CD4-positive, alpha-beta T cell (primary cell): ENCODE measurements around the gene WDR37. TPM values are rescaled to one million over a fixed set of nuclear protein-coding genes. Genes with fewer than 3 reads are reported as not detected.
"Not testable (repeated sequence)": the region's sequence is repeated elsewhere in the genome, so short reads cannot be mapped to it uniquely, and the experiment has no call there.

Experiments used
- ATAC-seq: fragments of 200-7000 bp; cut with Tn5 transposase; one replicate; pipeline ENCODE4 v1.10.0; 2022; ENCODE audit warnings: mild to moderate bottlenecking; ENCODE audit not compliant: poor library complexity
- CTCF ChIA-PET: fragments of 350-600 bp; sonication (Branson Sonifier 250); formaldehyde crosslinking; loops from one replicate; lab custom pipeline; 2021; ENCODE audit warnings: antibody characterized with exemption, inconsistent platforms; lab: Charles Lee
- POLR2A ChIA-PET: fragments of 350-600 bp; sonication (Branson Sonifier 250); formaldehyde crosslinking; loops from one replicate; lab custom pipeline; 2021; ENCODE audit warnings: antibody characterized with exemption, inconsistent platforms; lab: Charles Lee
- DNase-seq, 14 experiments: peaks; one replicate each; pipeline ENCODE4 v3.0.0-alpha.2; 2013 to 2020; ENCODE audit warnings: mixed read lengths in 2 of 14
- H3K27ac ChIP-seq, 2 donors: one replicate each; pipeline versions ENCODE4 v1.5.1 to v1.7.0; 2013; ENCODE audit warnings: low read length in 2 of 2, low read depth in 1 of 2, mild to moderate bottlenecking in 1 of 2
- H3K27me3 ChIP-seq, 2 experiments: 1 replicate in 1 of 2; 2 replicates in 1 of 2; pipeline versions ENCODE4 v1.6.1 to v1.7.0; 2013; ENCODE audit warnings: low read length in 2 of 2, control low read depth in 1 of 2, mild to moderate bottlenecking in 1 of 2, moderate library complexity in 1 of 2; ENCODE audit not compliant: insufficient read depth in 2 of 2, control insufficient read depth in 1 of 2
- H3K36me3 ChIP-seq: one replicate; pipeline ENCODE4 v1.6.1; 2013; ENCODE audit warnings: low read length, control low read depth; ENCODE audit not compliant: insufficient read depth
- H3K4me1 ChIP-seq: one replicate; pipeline ENCODE4 v1.6.1; 2013; ENCODE audit warnings: low read length, control low read depth; ENCODE audit not compliant: insufficient read depth
- H3K4me3 ChIP-seq: one replicate; pipeline ENCODE4 v1.5.1; 2013; ENCODE audit warnings: mild to moderate bottlenecking, low read length, moderate library complexity
- H3K9me3 ChIP-seq, 2 experiments: 1 replicate in 1 of 2; 2 replicates in 1 of 2; pipeline versions ENCODE4 v1.6.1 to v1.7.0; 2013; ENCODE audit warnings: low read length in 2 of 2, mild to moderate bottlenecking in 2 of 2, control low read depth in 1 of 2, moderate library complexity in 1 of 2; ENCODE audit not compliant: control insufficient read depth in 1 of 2, insufficient read depth in 1 of 2
- H3K27ac Mint-ChIP-seq: one replicate; pipeline ENCODE4 v1.8.0; 2020; ENCODE audit warnings: mixed read lengths
- H3K27me3 Mint-ChIP-seq: one replicate; pipeline ENCODE4 v1.8.0; 2021; ENCODE audit warnings: mixed read lengths
- H3K36me3 Mint-ChIP-seq: one replicate; pipeline ENCODE4 v1.8.0; 2021; ENCODE audit warnings: low read depth, mixed read lengths
- H3K4me1 Mint-ChIP-seq: one replicate; pipeline ENCODE4 v1.8.0; 2021; ENCODE audit warnings: low read depth, mixed read lengths
- H3K4me3 Mint-ChIP-seq: one replicate; pipeline ENCODE4 v1.8.0; 2020; ENCODE audit warnings: mild to moderate bottlenecking, mixed read lengths
- H3K9me3 Mint-ChIP-seq: one replicate; pipeline ENCODE4 v1.8.0; 2020; ENCODE audit warnings: mixed read lengths
- intact Hi-C, 2 experiments: fragments of 100-400 bp; cut with DNase I in 1 of 2; cut with micrococcal nuclease in 1 of 2; formaldehyde crosslinking; loops; one replicate each; pipeline versions ENCODE4 v1.15.1 to v1.9.0; 2023 to 2025; cut with DNase I, micrococcal nuclease
- total RNA-seq, 174 experiments: library from RNA in 2 of 174; stranded (reverse) in 2 of 174; gene quantifications; one replicate each; pipeline ENCODE4 v1.2.3 and lab custom pipeline; 2021 to 2026
- TF ChIP-seq, protein P1 (sequence below): fragments of 200-600 bp; IDR thresholded peaks from one replicate; pipeline ENCODE4 v1.8.0; 2022; ENCODE audit warnings: antibody characterized with exemption, mild to moderate bottlenecking

The WDR37 gene
- total RNA-seq, 2 experiments from 2014 or later: 17.0 to 17.7 TPM

GRCh38 chr10:1116051-1116450 lies 59.9 kb downstream of the WDR37 start:
- Mint-ChIP-seq H3K4me1 (peaks cover 49% of the 10 kb centered on the region), H3K9me3 (no peaks in the 10 kb centered on the region), H3K27ac (peak overlapping the region; percentile 76), H3K27me3 (no peaks in the 10 kb centered on the region), H3K36me3 (peaks cover 94% of the 10 kb centered on the region), H3K4me3 (no peak overlapping the region)
- Histone ChIP-seq H3K27me3 (no peaks in the 10 kb centered on the region), H3K36me3 (peaks cover 81% of the 10 kb centered on the region), H3K27ac (no peak overlapping the region), H3K4me1 (peaks cover 19% of the 10 kb centered on the region), H3K4me3 (no peak overlapping the region), H3K9me3 (peaks cover 0 to 6% of the 10 kb centered on the region in 2 experiments)
- DNase-seq: no peak
- POLR2A ChIA-PET: no interaction called here
- CTCF ChIA-PET: no interaction called here
- TF ChIP-seq, protein P1, sequence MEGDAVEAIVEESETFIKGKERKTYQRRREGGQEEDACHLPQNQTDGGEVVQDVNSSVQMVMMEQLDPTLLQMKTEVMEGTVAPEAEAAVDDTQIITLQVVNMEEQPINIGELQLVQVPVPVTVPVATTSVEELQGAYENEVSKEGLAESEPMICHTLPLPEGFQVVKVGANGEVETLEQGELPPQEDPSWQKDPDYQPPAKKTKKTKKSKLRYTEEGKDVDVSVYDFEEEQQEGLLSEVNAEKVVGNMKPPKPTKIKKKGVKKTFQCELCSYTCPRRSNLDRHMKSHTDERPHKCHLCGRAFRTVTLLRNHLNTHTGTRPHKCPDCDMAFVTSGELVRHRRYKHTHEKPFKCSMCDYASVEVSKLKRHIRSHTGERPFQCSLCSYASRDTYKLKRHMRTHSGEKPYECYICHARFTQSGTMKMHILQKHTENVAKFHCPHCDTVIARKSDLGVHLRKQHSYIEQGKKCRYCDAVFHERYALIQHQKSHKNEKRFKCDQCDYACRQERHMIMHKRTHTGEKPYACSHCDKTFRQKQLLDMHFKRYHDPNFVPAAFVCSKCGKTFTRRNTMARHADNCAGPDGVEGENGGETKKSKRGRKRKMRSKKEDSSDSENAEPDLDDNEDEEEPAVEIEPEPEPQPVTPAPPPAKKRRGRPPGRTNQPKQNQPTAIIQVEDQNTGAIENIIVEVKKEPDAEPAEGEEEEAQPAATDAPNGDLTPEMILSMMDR: no peak
- no peak for ATAC-seq
- intact Hi-C loops: loop anchor here in 1 of 2 experiments (10.0 kb wide), 1 partner anchor 269 kb away; no protein-coding TSS in a partner anchor

GRCh38 chr10:1116696-1117280 lies 60.6 kb downstream of the WDR37 start:
- DNase-seq: no peak
- Mint-ChIP-seq H3K4me3 (no peak overlapping the region), H3K4me1 (peaks cover 41% of the 10 kb centered on the region), H3K36me3 (peaks cover 94% of the 10 kb centered on the region), H3K9me3 (no peaks in the 10 kb centered on the region), H3K27me3 (no peaks in the 10 kb centered on the region), H3K27ac (peak overlapping the region; percentile 76)
- no peak for ATAC-seq
- intact Hi-C loops: loop anchor here in 1 of 2 experiments (10.0 kb wide), 1 partner anchor 268 kb away; no protein-coding TSS in a partner anchor
- H3K4me3 ChIP-seq: no peak overlapping the region
- CTCF ChIA-PET: no interaction called here
- peaks cover 19% of the 10 kb centered on the region for H3K4me1 ChIP-seq
- H3K9me3 ChIP-seq: peaks cover 0 to 6% of the 10 kb centered on the region in 2 experiments
- peaks cover 83% of the 10 kb centered on the region for H3K36me3 ChIP-seq
- H3K27ac ChIP-seq: no peak overlapping the region
- POLR2A ChIA-PET: no interaction called here
- H3K27me3 ChIP-seq: no peaks in the 10 kb centered on the region
- TF ChIP-seq, protein P1: no peak

GRCh38 chr10:1117651-1118050 lies 61.5 kb downstream of the WDR37 start:
- Histone ChIP-seq H3K27ac (peak overlapping the region; percentile 45 to 52), H3K9me3 (peaks cover 0 to 6% of the 10 kb centered on the region in 2 experiments), H3K36me3 (peaks cover 84% of the 10 kb centered on the region), H3K27me3 (no peaks in the 10 kb centered on the region), H3K4me1 (peaks cover 23% of the 10 kb centered on the region), H3K4me3 (no peak overlapping the region)
- Mint-ChIP-seq H3K27me3 (no peaks in the 10 kb centered on the region), H3K9me3 (no peaks in the 10 kb centered on the region), H3K36me3 (peaks cover 94% of the 10 kb centered on the region), H3K4me1 (peaks cover 42% of the 10 kb centered on the region), H3K4me3 (no peak overlapping the region), H3K27ac (peak overlapping the region; percentile 76)
- DNase-seq: peak in 4 of 14 experiments; percentile 12 to 44 (median 20)
- CTCF ChIA-PET: no interaction called here
- intact Hi-C loops: loop anchor here in 1 of 2 experiments (10.0 kb wide), 1 partner anchor 267 kb away; no protein-coding TSS in a partner anchor
- POLR2A ChIA-PET: no interaction called here
- ATAC-seq: no peak
- TF ChIP-seq, protein P1: no peak

DNA sequence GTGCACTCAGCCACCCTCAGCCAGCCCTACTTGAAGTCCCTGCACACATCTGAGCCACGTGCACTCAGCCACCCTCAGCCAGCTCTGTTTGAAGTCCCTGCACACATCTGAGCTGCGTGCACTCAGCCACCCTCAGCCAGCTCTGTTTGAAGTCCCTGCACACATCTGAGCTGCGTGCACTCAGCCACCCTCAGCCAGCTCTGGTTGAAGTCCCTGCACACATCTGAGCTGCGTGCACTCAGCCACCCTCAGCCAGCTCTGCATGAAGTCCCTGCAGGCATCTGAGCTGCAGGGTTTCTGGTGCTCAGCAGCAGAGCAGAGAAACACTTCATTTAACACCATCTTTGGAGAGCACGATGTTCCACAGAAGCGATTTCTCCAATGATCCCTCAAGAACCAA lies 62.1 kb downstream of the WDR37 start:
- H3K27me3 Mint-ChIP-seq, CTCF ChIA-PET, H3K27me3 ChIP-seq, H3K27ac ChIP-seq, H3K4me3 Mint-ChIP-seq, H3K9me3 Mint-ChIP-seq, H3K4me3 ChIP-seq, POLR2A ChIA-PET, H3K9me3 ChIP-seq, ATAC-seq: not testable (repeated sequence)
- intact Hi-C loops: loop anchor here in 1 of 2 experiments (10.0 kb wide), 1 partner anchor 266 kb away; no protein-coding TSS in a partner anchor
- DNase-seq: peak in 4 of 14 experiments; percentile 15 to 32 (median 18)
- peaks cover 84% of the 10 kb centered on the region for H3K36me3 ChIP-seq
- peaks cover 94% of the 10 kb centered on the region for H3K36me3 Mint-ChIP-seq
- H3K27ac Mint-ChIP-seq: peak overlapping the region; percentile 77
- peaks cover 23% of the 10 kb centered on the region for H3K4me1 ChIP-seq
- H3K4me1 Mint-ChIP-seq: peaks cover 48% of the 10 kb centered on the region
